Bladder microvascular endothelial cell (primary cell): ENCODE measurements around the gene AFTPH. TPM values are rescaled to one million over a fixed set of nuclear protein-coding genes. Genes with fewer than 3 reads are reported as not detected.

ENCODE experiments used
- total RNA-seq: library from RNA; depleted of rRNA; stranded (reverse); fragments of >200 nt; gene quantifications from 2 replicates; pipeline ENCODE4 v1.2.3, GENCODE V29; 2014

AFTPH gene, protein sequence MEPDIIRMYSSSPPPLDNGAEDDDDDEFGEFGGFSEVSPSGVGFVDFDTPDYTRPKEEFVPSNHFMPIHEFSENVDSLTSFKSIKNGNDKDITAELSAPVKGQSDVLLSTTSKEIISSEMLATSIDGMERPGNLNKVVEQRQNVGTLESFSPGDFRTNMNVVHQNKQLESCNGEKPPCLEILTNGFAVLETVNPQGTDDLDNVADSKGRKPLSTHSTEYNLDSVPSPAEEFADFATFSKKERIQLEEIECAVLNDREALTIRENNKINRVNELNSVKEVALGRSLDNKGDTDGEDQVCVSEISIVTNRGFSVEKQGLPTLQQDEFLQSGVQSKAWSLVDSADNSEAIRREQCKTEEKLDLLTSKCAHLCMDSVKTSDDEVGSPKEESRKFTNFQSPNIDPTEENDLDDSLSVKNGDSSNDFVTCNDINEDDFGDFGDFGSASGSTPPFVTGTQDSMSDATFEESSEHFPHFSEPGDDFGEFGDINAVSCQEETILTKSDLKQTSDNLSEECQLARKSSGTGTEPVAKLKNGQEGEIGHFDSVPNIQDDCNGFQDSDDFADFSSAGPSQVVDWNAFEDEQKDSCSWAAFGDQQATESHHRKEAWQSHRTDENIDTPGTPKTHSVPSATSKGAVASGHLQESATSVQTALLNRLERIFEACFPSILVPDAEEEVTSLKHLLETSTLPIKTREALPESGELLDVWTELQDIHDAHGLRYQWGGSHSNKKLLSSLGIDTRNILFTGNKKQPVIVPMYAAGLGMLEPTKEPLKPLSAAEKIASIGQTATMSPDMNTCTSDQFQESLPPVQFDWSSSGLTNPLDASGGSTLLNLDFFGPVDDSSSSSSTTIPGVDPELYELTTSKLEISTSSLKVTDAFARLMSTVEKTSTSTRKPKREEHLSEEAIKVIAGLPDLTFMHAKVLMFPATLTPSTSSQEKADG
- total RNA-seq: 22.0 and 35.6 TPM in 2 replicates

DNA sequence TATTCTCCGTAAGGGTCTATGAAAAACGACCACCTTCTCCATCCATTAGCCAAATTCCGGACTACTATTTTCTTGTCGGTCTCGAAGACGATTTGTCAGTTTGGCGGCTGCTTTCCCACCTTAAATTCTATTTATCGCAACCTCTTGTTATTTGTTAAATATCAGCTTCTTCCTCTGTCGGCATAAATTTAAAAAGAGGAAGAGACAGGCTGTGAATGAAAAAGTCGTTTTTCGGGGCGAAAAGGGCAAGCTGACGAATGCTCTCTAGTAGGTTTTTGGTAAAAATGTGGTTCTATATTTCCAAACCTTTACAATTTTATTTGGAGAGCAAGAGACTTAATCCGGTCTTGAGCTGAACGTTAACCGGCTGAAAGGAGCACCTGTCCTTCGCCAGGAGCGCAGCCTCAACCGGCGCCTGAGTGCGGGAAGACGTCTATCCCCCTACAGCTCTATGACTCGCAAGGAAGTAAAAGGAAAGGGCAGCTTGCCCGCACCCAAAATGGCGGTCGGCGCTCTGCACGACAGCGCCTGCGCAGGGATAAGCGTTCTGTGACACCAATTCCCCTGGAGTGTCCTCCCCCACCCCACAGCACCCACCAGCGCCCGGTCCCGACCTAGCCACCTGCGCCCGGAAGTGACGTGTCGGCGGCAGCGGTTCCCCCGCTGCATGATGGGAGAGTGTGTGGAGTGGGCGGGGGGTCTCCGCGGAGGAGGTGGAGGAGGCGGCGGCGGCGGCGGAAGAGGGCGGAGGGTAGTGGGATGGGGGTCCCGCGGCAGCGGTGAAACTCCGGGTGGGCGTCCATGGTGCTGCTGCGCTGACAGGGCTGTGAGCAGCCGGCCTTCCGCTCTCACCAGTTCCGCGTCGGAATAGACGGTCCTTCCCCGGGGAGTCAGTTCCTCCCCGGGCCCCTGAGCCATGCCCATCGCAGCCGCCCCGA lies at the start of gene AFTPH:
Gene AFTPH, plus strand, starts transcription at position 663 of the 938 bp plus-strand sequence. CDS start 27,147 bp downstream, outside the sequence.

Other genes with a start within 250 kb of the AFTPH start
- gene LGALSL, start 70.2 kb upstream of the AFTPH start, total RNA-seq: 2.9 and 4.3 TPM in 2 replicates
- 3.4 and 12.5 TPM in 2 replicates for gene SERTAD2, start 129.6 kb downstream of the AFTPH start, total RNA-seq